22Rv1 (cell line): Measurements from ENCODE around the gene RASSF4.

ENCODE experiments used
- H3K27ac ChIP-seq: fragments of 450-650 bp; 2 replicates; pipeline ENCODE4 v1.5.1; 2017
- ZFX ChIP-seq: fragments of 450-650 bp; IDR thresholded peaks from 2 replicates; pipeline ENCODE4 v1.6.1; 2017; ENCODE audit warnings: antibody characterized with exemption, borderline replicate concordance
- TF ChIP-seq, protein P1 (sequence below): fragments of 450-650 bp; IDR thresholded peaks from 2 replicates; pipeline ENCODE4 v1.5.1; 2017; ENCODE audit warnings: mild to moderate bottlenecking

RASSF4 gene

DNA sequence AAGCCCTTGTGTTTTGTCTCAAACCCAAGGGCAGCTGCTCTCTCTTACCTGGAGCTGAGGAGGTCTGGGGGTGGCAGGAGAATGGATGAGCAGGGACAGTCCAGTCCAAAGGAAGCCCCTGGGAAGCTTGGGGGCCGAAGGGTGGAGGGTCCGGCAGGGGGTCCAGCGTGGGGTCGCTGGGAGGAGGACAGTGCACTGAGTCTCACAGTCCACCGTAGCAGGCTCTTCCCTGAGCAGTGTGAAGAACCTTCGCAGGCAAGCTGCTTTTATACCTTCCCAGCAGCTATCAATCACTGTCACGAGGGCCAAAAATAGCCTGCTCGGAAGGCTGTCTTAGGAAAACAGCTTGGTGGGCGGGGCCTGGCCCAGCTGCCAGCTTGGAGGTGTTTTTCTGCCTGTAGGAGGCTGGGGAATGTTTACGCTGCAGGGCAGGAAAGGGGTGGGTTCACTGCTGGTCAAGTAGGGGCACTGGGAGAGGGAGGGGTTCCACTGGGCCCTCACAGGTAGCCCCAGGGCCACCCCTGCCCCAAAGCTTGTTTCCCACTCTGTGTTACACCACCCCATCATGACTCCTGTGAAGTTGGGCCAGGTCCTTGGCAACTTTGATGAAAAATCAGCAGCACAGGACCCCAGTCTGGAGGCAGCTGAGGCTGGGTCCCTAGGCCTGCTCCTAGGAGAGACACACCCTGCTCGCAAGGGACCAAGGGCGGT, 19.1 kb downstream of the RASSF4 start, which contains the start of gene DEPP1:
TSS of gene DEPP1 (minus strand) at position 240 of the 711 bp plus-strand sequence. CDS start 779 bp downstream, outside the sequence.
- TF ChIP-seq ZFX = no peak
- TF ChIP-seq, protein P1, sequence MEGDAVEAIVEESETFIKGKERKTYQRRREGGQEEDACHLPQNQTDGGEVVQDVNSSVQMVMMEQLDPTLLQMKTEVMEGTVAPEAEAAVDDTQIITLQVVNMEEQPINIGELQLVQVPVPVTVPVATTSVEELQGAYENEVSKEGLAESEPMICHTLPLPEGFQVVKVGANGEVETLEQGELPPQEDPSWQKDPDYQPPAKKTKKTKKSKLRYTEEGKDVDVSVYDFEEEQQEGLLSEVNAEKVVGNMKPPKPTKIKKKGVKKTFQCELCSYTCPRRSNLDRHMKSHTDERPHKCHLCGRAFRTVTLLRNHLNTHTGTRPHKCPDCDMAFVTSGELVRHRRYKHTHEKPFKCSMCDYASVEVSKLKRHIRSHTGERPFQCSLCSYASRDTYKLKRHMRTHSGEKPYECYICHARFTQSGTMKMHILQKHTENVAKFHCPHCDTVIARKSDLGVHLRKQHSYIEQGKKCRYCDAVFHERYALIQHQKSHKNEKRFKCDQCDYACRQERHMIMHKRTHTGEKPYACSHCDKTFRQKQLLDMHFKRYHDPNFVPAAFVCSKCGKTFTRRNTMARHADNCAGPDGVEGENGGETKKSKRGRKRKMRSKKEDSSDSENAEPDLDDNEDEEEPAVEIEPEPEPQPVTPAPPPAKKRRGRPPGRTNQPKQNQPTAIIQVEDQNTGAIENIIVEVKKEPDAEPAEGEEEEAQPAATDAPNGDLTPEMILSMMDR = peak; percentile 11; the same call in 1 of the 2 replicates
- no peak within 1 kb of the TSS for H3K27ac ChIP-seq

DNA sequence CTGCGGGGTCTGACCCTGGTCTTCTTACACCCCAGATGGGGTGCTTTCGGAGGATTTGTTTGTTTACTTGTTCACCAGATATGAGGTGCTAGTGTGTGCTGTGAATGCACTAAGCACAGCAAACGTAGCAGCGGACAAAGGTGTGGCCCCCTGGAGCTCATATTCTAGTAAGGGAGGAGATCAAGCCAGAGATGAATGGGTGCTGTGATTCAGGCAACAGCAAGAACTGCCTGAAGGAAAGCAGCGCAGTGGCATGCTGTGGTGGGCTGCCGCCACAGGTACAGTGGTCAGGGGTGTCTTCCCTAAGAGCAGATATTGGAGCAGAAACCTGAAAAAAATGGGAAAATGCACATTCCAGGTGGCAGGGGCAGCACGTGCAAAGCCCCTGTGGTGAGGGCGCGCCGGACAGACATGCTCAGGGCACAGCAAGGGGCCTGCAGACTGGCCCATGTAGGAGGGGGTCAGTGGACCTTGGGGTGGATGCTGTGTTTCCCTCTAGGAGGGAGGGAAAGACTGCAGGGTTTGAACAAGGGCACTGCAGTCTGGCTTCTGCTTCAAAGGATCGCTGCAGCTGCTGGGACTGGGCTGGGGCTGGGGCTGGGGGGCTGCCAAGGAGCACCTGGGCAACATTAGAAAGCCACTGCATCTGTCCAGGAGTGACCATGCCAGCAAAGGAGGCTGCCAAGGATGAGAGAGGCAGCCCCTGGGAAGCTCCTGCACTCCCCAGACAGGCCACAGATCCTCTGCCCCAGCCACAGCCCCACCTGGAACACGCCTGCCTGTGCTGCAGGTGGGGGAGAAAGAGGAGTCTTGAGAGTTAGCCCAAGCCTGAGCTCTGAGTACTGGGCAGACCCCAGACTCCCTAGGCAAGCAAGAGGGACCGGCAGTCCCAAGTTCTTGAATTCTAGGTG, 19.9 kb downstream of the RASSF4 start:
- TF ChIP-seq ZFX = no peak
- TF ChIP-seq, protein P1 = no peak
- H3K27ac ChIP-seq = no peak overlapping the region

DNA sequence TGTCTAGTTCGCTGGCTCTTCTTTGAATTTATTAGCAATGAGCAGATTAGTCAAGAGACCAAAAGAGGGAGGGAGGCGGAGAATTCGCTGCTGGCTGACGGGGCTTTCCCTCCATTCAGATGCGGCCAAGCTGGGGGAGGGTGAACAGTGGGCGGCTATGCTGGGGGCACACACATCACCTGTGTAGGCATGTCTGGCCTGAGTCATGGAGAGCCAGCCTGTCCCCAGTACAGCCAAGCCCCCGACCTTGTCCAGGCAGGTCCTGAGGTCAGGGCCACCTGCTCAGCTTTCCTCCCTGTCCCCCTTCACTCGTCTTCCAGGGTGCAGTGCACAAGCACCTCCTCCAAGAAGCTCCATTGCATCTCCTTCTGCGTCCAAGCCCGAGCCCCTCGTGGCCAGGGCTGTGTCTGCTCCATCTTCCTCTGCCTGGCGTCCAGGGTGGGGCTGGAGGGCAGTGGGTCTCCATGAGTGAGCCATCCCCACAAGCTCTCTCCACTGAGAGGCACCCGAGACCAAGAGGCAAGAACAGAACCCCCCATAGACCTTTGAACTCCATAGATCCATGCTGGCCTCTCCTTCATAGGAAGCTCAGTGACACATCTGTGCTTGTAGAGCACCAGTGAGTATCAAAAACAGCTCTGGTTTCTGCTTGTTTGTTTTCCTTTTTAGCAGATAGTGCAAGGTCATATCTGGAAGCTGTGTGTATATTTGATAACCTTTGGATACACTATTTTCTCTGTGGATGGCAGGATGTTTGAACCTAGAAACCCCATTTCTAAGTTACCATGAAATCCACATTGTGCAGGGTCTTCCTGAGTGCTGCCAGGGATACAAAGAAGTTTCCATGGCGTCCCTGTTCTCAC, 20.9 kb downstream of the RASSF4 start:
- peak overlapping the region; percentile 8; the same call in 1 of the 2 replicates for H3K27ac ChIP-seq
- TF ChIP-seq, protein P1 = no peak
- TF ChIP-seq ZFX = no peak

DNA sequence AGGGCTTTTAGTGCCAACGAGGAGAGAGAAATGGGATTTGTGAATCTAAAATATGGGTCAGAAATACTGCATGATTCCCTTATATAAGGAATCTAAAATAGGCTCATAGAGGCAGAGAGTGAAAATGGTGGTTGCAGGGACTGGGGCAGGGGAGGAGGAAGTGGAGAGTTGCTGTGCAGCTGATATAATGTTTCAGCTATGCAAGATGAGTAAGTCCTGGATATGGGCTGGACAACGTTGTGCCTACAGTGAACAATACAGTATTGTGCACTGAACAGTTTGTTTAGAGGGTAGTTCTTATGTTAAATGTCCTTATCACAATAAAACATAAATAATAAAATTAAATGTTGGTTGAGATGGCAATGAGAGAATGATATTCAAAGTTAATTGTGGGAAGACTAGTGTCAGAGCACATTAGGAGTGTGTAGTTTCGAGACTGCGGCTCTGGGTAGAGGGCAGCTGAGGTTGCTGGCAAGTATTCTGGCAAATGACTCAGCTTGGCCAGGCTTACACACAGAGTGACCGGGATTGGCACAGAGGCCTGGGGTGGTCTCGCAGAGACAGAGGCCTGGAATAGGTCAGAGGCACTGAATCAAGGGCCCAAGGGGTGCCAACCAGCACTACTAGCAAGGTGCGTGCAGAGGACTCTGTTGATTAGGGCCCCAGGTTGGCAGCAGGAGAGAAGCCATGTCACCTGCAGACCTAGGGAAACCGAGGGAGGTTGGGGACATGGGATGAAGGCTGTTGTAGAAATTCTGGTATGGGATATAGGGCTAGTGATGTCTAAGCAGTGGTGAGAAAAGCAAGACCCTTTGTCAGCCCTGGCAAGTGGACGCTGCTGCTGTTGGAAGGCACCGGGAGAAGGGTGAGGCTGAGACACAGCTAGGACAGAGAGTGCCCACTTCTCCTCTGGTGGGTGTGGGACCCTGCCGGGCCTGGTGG, 21.8 kb downstream of the RASSF4 start:
- peak overlapping the region; percentile 8; the same call in 1 of the 2 replicates for H3K27ac ChIP-seq
- TF ChIP-seq, protein P1 = no peak
- TF ChIP-seq ZFX = no peak

GRCh38 chr10:44982114-44982460, 22.5 kb downstream of the RASSF4 start:
- no peak overlapping the region for H3K27ac ChIP-seq
- no peak for TF ChIP-seq ZFX
- TF ChIP-seq, protein P1 = no peak

DNA sequence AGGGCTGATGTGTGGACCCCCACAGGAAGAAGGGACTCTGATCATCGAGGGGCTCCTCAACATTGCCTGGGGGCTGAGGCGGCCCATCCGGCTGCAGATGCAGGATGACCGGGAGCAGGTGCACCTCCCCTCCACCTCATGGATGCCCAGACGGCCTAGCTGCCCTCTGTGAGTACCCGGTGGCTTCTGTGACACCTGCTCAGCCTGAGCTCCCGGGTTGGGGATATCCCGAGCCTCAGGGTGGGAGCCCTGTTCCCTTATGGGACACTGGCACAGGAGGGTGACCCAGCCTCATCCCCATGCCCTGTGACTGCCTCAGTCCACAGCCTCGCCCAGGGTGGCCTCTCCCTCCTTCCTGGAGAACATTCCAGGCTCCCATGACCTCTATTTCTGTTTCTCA, 22.9 kb downstream of the RASSF4 start:
- no peak for TF ChIP-seq ZFX
- TF ChIP-seq, protein P1 = no peak
- H3K27ac ChIP-seq = no peak overlapping the region
